Measurements from ENCODE around the gene DCAF12.

DCAF12 gene

DNA sequence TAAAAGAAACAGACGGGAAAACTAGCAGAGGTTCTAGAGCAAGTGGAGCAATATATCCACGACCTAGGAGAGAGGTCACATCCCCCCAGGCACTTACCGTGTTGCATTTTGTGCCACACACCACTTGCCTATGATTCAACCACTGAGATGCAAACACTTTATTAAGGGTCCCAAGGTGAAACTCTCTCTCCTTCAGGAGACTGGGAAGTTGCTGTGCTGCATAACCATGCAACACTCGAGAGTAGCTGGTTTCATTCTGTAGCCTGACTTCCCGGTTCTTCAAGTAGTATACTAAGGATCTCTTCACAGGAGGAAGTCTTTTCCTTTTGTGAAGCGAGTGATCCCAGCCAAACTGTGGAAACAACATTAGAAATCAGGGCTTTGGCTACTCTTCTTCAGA is 1.6 kb downstream of the DCAF12 start:
- DNase-seq = no peak

DNA sequence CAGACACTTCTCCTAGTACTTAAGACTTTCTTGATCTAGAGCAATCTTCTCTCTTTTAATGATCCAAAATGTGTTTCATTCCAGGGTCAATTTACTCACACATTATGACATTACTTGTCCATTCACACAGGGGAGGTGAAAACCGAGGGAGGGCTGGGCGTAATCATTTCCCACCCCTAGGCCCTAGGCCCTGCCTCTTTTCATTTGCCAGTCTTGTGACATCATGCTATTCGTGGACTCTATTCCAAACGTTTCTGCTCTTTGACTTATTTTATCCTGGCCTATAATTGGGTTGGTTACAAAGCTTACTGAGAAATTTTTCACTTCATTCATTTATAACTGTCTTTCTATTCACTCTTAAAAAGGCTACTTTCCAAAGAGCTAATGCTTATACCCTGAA is 2.4 kb downstream of the DCAF12 start:
- DNase-seq = no peak

DNA sequence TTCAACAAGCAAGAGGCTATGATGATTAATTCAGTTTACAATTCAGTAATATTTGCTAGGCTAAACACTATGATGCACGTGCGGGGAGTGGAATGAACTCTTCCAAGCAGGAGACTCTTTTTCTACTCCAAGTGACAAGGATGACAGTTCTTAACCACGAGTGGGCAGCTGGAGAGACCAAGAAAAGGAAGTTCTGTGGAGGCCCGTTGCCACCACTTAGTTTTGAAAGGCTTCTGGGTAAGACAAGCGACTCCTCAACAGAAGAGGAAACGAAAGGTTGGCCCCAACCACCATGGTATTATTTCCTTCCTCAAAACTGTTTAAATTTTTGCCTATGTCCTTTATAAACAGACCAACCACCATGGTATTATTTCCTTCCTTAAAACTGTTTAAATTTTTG is 2.8 kb downstream of the DCAF12 start:
- no peak for DNase-seq

- DNase-seq = no peak
Measured at GRCh38 chr9:34121996-34122395, 4.5 kb downstream of the DCAF12 start.

DNA sequence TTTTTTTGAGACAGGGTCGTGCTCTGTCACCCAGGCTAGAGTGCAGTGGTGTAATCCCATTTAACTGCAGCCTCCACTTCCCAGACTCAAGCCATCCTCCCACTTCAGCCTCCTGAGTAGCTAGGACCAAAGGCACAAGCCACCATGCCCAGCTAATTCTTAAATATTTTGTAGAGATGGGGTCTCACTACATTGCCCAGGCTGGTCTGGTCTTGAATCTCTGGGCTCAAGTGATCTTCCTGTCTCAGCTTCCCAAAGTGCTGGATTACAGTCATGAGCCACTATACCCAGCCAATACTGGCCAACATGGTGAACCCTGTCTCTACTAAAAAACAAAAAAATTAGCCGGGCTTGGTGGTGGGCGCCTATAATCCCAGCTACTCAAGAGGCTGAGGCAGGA is 6.8 kb downstream of the DCAF12 start:
- DNase-seq = no peak

DNA sequence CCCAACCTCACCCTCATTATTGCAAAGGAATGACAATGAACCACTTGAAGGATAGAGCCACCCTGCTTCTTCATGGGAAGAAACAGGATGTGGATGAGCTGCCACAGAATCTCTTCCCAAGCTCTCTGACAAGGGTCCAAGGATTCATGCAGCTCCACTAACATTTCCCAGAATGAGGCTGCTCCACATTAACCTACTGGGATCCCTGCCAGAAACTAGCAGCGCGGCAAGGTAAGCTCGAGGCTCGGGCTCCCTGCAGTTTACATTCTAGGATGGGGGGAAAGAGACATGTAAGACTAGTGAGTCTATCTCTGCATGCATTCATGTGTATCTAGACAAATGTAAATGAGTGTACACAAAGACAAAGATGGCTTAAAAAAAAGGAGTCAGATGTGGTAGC is 12.1 kb downstream of the DCAF12 start:
- DNase-seq = no peak

GRCh38 chr9:34106110-34106509 is 20.4 kb downstream of the DCAF12 start:
- no peak for DNase-seq

DNA sequence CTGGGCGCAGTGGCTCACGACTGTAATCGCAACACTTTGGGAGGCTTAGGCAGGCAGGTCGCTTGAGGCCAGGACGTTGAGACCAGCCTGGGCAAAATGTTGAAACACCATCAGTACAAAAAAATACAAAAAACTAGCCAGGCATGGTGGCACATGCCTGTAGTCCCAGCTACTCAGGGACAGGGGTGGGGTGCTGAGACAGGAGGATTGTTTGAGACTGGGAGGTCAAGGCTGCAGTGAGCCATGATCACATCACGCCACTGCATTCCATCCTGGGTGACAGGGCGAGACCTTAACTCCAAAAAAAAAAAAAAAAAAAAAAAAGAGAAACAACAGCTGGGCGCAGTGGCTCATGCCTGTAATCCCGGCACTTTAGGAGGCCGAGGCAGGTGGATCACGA is 23.7 kb downstream of the DCAF12 start:
- DNase-seq = no peak

DNA sequence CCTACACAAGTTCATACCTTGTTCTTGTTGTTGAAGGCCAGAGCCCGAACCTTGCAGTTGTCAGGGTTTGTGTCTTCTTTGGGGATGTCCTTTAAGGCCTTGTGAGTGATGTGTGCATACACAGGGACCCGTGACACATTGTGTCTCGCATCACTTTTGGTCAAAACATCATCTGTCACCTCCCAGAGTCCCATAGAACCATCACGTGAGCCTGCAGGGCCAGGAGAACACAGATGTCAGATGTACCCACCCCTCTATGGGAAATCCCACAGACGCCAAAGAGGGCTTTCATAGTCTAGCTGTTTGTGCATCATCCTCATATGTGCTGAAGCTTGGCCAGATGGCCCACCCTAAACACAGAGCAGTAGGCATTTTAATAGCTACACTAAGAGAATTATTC is 28.2 kb downstream of the DCAF12 start:
- DNase-seq = no peak

DNA sequence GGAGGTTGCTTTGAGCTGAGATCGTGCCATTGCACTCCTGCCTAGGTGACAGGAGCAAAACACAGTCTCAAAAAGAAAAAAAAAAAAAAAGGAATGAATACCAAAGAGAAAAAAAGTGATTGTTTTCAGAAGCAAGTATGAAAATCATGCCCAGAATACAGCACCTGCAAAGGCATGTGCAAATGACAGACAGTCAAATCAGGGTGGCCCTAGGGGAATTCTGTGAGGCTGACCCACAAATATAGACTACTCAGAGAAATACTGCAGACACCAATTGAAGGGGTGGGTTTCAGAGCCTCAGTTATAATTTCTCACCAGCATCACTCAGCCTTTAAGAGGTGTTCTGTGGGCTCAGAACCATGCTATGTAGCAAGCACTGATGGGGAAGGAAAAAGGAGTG is 28.6 kb downstream of the DCAF12 start:
- DNase-seq = no peak

GRCh38 chr9:34096751-34097150 is 29.7 kb downstream of the DCAF12 start:
- DNase-seq = no peak

GRCh38 chr9:34093578-34093977 is 32.9 kb downstream of the DCAF12 start:
- DNase-seq = no peak

DNA sequence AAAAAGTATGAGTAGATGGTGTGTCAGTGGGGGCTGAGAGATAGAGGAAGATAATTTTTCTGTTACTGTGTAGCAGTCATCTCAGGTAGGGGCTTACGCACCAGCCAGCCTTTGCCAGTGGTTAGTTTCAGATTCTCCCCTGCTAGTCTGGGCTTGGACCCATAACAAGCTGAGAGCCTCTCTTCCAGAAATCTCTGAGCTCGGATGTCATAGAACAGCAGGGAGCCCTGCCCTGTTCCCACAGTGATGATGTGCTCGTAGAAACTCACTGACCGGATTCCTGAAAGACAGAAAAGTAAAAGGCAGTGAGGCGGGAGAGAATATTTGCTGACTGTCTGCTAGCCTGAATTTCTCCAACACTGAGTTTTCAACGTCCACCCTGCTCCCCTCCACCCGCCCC is 37.2 kb downstream of the DCAF12 start:
- no peak for DNase-seq

- no peak for DNase-seq
Measured at GRCh38 chr9:34087370-34087769, 39.1 kb downstream of the DCAF12 start.

- no peak for DNase-seq
Measured at GRCh38 chr9:34086864-34087263, 39.6 kb downstream of the DCAF12 start.

DNA sequence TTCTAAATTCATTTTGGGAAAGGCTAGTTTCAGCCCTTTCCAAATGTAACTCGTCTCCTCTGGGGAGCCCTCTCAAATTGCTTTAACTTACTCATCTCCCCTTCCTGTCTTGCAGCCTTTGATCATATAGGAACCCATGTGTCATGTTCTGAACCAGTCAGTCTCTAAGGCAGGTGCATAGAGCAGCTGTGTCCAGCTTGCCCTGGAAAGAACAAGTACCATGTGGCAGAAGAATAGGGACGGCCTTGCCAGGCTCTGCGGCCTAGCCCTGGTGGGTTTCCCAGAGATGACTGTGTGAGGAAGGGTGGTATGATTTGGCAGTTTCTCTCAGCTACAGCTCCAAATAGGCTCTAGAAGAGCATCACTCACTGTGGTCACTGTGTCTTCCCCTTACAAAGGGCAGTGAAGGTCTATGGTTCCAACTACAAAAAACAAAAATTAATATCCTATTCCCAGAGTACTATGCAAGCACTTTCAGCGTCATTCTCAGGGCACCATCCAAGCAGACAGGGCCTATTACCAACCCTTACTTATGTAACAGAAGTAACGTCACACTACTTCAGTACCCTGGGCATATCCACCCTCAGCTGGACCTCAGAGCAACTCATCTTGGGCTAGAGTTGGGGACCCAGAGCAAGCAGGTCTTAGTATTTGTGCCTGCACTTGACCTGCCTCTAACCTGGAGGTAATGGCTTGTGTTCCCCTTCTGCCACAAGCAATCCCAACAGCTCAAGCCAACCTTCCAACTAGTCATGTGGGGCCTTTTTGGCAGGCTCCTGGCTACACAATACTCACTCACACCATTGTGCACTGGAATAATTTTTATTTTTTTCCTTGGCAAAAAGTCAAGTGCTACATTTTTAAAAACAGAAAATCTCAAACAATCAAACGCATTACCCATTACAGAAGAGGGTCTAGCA is 40.7 kb downstream of the DCAF12 start:
- no peak for DNase-seq

GRCh38 chr9:34084562-34084961 is 41.9 kb downstream of the DCAF12 start:
- no peak for DNase-seq

DNA sequence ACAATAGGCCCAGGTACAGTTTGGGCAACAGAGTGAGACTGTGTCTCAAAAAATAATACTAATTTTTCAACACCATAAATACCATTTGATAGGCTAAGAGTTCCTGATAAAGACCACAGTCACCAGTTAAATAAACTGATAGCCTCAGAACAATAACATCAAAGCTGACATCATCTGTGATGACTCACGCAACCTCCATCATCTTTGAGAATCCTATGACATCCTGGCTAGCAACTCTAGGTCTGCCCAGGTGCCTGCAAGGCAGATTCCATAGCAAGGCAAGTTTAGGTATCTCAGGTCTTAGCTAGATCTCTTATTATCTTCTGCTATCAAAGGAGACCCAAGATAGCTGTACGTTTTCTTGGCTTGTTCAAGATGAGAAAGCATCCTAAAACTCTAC is 47.3 kb downstream of the DCAF12 start:
- DNase-seq = no peak

GRCh38 chr9:34072868-34073590 is 53.5 kb downstream of the DCAF12 start:
- DNase-seq = no peak

DNA sequence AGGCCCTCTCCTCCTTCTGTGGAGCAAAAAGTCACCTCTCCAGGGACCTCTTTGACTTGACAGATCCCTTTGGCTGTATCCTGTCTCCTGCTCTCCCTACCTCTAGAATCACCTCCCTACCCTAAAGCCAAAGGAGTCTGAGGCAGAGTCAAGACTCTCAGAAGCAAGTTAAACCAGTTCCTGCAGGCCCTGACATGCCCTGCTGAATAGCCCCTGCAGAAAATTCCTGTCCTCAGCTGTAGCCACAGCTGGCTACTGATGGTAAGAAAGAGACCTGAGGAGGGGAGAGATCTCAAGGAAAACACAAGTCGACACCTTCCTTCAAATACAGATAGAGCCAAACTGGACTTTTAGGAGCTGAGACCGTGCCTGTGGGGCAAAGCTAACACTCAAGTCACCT is 54.1 kb downstream of the DCAF12 start:
- no peak for DNase-seq

GRCh38 chr9:34070606-34071324 is 55.7 kb downstream of the DCAF12 start:
- no peak for DNase-seq

- DNase-seq = no peak
Measured at GRCh38 chr9:34069831-34070230, 56.7 kb downstream of the DCAF12 start.

- DNase-seq = no peak
Measured at GRCh38 chr9:34065541-34065940, 61.0 kb downstream of the DCAF12 start.

DNA sequence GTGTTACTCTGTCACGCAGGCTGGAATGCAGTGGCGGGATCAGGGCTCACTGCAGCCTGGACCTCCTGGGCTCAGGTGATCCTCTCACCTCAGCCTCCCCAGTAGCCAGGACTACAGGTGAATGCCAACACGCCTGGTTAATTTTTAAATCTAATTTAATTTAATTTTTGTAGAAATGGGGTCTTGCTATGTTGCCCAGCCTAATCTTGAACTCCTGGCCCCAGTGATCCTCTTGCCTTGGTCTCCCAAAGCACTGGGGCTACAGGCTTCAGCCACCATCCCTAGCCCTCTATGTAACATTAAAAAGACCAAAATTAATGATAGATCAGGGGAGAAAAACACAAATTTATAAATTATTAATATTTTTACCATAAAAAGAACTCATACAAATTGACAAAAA is 66.5 kb downstream of the DCAF12 start:
- no peak for DNase-seq

All from central memory CD4-positive, alpha-beta T cell (primary cell).